ENCODE data around the gene GRAMD2B. TPM values are rescaled to one million over a fixed set of nuclear protein-coding genes. Genes with fewer than 3 reads are reported as not detected.

The GRAMD2B gene
- total RNA-seq, result 17.6 and 19.2 TPM in 2 replicates

GRCh38 chr5:126422994-126423788 lies at the start of gene GRAMD2B:
GRAMD2B (plus strand) TSS chr5:126423409; CDS start chr5:126423607, 198 bp downstream.

Other genes with a start within 250 kb of the GRAMD2B start
- gene ALDH7A1, start 171.8 kb downstream of the GRAMD2B start, total RNA-seq, result 40.8 and 44.4 TPM in 2 replicates
- 57.5 and 76.3 TPM in 2 replicates for gene PHAX, start 177.5 kb downstream of the GRAMD2B start, total RNA-seq

Measured in articular chondrocyte of knee joint (primary cell).